Fibroblast of skin of left quadriceps (primary cell): ENCODE results near the gene CENPM.
"Not testable (repeated sequence)": the region's sequence is repeated elsewhere in the genome, so short reads cannot be mapped to it uniquely, and the experiment has no call there.

Source experiments
- DNase-seq, 2 experiments: peaks; one replicate each; pipeline ENCODE4 v3.0.0-alpha.2; 2013; ENCODE audit warnings: low read depth in 2 of 2

CENPM gene

DNA sequence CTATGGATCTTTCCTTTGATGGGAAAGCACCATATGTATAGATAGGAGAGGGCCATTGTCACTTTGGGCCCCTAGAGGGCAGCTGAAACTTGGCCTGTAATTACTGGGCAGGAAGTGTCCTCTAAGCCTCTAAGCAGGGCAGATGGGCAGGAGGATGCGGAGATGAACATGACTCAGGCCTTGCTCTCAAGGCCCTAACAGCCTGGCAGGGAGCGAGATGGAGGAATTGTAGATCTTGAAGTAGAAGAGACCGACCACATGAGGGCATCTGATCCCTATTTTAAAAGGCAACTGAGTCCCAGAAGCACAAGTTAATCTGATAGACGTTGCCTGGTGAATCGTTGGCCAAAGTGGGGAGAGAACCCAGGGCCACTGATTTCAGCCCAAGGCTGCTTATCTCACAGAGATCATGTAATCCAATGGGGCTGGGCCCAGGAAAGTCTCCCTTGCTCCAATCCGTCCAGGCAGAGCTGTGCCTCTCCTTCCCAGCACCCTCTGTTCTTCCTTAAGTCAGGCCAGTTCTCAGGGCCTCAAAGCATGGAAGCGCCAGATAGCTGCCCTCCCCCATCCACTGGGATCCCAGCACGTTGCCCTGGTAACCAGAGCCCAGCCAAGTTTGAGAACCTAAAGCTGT, 19.8 kb upstream of the CENPM start:
- DNase-seq = peak; percentile 45 to 46

DNA sequence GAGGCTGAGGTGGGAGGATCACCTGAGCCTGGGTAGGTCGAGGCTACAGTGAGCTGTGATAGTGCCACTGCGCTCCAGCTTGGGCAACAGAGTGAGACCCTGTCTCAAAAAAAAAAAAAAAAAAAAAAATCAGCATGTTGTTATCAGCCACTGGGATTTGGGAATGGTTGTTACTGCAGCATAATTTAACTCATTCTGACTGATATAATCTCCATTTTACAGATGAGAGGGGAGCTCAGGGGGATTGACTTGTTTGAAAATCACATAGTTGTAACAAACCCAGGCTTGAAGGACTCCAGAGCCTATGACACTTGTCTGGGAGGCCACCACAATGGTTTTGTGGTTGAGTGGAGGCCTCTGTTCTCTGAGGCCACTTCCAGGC, 19.3 kb upstream of the CENPM start:
- DNase-seq = no peak

DNA sequence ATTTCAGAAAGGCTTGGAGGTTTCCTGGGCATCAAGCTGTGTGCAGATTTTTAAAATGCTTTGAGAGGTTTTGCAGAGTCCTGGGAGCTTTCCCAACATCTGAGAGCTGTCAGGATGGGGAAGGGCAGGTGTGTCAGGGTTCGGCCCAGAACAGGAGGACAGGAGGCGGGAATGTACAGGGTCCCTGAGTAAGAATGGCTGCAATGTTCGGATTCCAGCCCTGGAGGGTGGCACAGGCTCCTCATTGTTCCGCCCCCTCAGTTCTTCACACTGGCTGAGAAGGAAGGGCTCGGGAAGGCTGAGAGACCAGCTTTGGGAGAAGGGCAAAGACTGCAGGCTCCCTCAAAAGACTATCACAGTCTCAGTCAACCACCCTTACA, 17.1 kb upstream of the CENPM start:
- DNase-seq = no peak

DNA sequence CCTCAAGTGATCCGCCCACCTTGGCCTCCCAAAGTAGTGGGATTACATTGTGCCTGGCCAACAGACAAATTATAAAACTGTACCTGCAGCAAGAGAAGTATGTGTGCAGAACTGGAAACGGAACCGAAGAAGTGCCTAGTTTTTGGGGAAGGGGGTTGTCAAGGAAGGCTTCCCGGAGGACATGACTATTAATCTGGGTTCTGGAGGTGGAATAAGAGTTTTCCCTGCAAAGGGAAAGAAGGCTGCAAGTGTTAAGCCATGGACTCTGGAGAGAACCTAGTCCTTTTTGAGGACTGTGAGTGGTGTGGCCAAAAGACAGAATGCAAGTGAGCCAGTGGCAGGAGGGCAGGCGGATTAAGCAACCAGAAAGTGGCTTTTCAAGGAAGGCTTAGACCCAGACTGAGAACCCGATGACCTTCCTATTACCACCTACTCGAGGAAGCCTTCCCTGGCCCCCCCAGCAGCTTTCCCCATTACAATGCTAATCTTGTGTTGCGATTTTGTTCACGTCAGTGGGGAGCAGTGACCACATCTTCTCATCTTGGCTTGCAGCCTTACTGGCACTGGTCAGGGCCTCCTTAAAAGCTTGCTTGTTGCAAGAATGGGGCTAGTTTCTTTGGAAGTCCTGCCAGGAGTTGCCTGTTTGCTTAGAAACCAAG, 16.6 kb upstream of the CENPM start:
- DNase-seq = no peak

DNA sequence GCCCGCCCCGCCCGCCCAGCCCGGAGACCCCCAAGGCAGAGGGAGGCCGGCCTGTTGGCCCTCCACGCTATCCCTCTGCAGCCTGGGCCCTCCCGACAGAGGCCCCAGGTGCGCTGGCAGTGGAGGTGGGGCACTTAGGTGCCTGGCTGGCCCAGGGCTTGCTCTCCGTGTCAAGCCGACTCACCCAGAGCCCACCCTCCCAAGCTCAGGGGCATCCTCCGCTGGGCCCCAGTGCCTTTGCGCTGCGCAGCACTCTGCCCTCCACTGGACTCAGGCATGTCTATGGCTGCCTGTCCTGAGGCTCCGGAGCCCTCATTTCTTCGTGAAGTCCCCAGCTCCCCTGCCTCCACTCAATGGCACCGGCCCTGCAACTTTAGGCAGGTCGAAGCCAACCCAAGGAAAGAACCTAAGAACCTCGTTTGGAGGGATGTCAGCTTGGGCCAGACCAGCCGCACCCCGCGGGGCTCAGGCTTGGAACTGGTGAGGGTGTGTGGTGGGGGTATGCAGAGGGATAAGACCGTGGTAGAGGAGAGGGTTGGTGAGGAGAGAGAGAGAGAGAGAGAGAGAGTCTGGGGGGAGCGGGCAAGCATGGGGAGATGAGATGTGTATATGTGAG, 11.1 kb upstream of the CENPM start:
- no peak for DNase-seq

DNA sequence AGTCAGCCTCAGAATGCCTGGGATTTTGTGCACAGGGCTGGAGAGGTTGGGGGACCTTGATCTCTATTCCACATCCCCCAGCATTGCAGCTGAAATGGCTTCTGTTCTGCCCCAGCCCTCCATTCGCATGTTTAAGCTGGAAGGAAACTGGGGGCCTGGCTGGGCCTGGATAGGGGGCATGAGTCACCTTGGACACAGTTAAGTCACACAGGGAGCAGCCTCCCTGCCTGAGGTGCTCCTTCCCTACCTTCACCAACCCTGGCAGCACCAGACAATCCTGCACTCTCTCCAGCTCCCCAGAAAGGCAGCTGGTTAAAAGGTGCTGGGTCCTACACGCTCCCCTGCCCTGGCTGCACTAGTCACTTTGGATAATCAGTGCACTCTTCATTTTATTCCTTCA, 5.8 kb upstream of the CENPM start:
- no peak for DNase-seq

DNA sequence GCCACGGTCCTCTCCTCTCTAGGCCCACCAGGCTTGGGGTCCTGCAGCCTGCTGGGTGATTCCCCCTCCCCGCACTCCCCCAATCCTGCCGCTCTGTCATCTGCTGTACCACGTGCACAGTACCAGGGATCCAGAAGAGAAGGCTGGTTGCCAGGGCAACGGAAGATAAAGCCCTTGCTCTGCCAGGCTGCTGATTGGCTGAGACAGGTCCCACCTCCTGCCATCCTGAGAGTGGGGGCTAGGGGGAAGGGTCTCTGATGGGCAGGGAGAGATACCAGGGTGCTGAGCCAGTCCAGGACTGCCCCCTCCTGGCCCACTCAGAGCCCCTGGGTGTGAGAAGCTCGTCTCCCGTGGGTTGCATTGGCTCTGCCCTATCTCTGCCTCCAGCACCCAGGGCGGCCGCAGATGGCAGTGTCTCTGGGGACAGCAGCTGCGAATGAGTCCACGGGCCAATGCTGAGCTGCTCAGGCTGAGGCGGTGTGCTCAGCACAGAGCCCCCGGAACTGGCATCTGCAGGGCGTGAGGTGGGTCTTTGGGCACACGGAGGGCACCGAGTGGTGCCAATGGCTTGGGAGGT, 5.0 kb upstream of the CENPM start, which contains the start of gene SMIM45:
Gene SMIM45 (plus strand): TSS at position 253 of the 577 bp plus-strand sequence.
- DNase-seq = no peak

DNA sequence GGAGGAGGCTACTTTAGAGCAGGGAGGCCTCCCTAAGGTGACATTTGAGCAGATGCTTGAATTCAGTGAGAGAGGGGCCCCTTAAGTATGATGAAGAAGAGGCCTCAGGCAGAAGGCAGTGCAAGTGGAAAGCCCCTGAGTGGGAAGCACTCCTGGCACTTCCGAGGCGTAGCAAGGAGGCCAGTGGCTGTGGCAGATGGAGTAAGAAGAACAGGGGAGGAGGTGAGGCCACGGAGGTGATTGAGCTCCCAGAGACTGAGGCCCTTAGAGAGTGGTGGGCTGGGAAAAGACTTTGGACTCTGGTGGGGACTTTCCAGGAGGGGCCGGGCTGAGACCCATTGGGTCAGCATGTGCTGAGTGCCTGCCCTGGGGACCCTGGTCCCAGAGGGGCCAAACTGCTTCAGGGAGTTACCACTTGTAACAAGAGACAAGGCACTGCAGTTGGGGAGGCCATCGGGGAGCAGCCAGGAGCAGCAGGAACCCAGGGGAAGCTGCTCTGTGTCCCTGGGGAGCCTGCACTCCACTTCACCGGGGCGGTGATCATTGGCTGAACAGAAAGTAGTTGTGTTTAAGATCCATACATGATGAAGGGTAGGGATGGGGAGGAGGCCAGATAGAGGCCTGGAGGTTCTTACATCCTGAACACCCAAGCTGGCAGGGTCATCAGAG, 2.5 kb upstream of the CENPM start:
- no peak for DNase-seq

DNA sequence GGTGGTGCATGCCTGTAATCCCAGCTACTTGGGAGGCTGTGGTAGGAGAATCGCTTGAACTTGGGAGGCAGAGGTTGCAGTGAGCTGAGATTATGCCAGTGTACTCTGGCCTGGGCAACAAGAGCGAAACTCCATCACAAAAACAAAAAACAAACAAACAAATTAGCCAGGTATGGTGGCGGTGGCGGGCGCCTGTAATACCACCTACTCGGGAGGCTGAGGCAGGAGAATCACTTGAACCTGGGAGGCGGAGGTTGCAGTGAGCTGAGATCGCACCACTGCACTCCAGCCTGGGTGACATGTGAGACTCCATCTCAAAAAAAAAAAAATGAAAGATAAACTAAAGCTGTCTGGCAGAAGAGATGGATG, 2.0 kb upstream of the CENPM start:
- DNase-seq = not testable (repeated sequence)

DNA sequence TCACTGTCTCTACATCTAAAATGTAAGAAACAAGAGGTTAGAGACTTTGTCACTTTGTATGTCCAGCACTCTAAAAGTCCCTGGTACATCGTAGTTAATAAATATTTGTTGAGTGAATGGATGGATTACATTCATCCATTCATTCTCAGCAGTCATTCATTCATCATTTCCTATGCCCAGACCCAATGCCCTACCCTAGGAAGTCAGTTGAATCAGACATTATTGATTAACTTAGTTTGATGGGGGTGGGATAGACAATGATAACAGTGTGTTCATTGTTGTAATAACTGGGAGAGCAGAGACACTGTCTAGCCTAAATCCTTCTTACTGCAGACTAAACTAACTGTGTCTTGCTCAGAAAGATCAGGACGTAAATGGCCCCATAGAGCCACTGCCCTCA, 1.2 kb upstream of the CENPM start:
- no peak for DNase-seq

DNA sequence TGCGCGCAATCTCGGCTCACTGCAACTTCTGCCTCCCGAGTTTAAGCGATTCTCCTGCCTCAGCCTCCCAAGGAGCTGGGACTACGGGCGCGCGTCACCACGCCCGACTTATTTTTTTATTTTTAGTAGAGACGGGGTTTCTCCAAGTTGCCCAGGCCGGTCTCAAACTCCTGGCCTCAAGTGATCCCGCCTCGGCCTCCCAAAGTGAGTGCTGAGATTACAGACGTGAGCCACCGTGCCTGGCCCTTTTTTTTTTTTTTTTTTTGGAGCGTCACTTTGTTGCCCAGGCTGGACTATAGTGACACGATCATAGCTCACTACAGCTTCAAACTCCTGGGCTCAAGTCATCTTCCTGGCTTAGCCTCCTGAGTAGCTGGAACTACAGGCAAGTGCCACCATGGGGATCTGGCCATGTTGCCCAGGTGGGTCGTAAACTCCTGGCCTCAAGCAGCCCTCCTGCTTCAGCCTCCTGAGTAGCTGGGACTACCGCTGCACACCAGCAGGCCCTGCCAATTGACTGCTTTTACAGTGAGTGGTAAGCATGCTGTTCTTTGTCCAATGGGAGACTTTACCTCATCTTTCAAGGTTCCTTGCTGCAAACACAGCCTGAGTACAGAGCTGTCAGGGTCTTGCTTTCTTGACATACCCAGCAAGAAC, 600 bp upstream of the CENPM start:
- DNase-seq = no peak

DNA sequence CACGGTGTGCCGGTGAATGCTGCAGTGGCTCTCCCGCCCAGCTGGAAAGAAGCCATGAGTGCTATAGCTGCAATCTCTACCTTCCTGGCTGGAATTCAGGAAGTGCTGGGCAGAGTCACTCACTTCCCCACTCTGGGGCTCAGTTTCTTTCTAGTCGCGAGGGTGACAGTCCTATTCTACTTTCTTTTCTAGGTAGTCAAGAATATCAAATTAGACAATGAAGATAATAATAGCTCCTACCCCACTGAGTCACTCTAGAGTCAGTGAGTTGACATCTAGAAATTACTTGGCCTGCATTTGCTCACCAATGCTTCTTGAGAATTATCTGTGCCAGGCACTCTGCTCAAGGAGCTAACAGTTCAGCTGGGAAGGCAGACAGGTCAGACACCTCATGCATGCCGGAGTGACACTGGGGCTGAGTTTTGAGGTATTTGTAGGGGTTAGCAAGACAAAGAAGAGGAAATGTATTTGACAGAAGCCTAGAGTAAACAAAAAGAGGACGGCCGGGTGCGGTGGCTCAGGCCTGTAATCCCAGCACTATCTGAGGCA, 3.2 kb downstream of the CENPM start:
- DNase-seq = no peak

DNA sequence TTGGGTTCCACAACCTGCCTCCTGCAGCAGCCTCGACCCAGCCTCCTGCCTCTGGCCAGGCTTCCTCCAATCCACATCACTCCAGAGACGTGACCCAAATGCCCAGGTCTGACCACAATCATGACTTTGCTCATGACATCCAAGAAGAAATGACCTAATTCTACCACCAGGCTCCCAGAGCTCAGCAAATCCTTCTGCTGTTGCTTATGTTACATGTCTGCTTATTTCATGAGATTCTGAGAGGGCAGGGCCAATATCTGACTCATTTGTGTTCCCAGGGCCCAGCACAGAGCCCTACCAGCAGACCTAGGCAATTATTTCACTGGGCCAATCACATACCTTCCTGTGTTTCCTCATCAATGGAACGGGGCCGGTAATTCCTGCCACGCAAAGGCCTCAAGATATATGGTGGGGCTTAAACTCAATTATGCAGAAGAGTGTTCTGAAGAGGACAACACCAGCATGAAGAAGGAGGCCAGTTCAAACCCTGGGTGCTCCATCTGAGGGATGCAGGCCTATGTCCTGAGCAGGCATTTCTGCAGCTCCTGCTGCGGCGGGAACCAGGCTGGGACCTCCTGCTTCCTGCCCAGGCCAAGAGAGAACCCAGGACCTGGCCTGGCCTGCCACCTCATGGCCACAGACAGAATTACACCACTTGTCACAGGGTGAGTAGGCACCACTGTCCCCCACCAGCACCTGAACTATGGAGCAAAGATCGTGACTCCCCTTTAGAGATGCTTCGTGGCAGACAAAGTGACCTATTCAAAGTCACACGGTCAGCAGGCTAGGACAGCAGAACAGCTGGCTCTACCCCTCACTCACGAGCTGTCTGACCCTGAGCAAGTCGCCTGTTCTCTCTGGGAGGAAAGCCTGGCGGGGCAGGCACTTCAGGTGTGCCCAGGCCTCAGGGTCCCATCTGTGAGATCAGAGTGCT, 5.9 kb downstream of the CENPM start:
- peak; percentile 58 to 59 for DNase-seq

DNA sequence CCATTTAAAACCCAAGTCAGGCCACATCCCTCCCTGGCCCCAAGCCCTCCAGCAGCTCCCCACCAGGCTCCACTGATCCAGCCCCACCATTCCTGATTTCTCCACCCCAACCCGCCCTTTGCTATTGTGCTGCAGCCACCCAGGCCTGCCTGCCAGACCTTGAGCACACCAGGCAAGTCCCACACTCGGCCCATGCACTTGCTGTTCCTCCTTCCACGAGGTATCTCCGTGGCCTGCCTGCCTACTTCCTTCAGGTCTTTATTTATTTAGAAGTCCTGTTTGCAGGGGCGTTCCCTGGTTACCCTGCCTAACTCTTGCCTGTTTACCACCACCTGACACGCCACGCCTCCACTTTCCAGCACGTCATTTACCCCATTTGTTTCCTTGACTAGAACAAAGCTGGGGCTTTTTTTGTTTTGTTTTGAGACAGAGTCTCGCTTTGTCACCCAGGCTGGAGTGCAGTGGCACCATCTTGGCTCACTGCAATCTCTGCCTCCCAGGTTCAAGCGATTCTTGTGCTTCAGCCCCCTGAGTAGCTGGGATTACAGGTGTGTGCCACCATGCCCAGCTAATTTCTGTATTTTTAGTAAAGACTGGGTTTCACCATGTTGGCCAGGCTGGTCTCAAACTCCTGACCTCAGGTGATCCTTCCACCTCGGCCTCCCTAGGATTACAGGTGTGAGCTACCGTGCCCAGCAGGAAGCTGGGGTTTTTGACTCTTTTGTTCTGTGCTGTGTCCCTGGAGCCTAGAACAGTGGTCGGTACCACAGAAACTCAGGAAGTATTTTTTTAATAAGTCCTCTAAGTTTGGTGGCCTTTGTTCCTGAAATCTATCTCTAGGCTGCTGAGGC, 6.7 kb downstream of the CENPM start:
- no peak for DNase-seq

DNA sequence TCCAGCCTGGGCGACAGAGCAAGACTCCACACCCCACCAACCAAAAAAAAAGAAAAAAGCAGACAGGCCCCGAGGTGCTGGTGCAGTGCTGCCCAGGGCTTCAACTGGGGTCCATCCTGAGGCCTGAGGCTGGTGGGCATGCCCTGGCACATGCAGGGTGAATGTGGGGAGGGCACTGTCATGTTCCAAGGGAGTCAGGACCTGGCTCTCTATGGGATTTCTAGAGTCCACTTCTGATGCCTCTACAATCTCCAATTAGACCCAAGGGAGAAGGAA, 10.1 kb downstream of the CENPM start:
- DNase-seq = no peak

DNA sequence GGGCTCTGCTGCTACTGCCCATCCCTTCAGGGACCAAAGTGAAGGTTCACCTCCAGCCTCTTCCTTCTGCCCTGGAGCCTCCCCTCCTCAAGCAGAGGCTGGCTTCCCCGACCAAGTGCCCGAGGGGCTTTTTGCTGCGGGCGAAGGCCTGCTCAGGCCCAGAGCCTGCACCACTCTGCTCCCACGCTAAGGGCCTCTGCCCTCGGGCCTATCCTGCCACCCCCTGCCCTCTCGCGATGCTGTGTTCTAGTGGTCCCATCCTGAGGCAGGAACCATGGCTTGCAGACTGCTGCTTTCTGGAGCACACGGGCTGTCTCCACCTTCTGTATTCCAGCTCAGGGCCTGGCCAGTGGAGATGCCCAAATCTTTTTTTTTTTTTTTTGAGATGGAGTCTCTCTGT, 11.4 kb downstream of the CENPM start:
- no peak for DNase-seq

DNA sequence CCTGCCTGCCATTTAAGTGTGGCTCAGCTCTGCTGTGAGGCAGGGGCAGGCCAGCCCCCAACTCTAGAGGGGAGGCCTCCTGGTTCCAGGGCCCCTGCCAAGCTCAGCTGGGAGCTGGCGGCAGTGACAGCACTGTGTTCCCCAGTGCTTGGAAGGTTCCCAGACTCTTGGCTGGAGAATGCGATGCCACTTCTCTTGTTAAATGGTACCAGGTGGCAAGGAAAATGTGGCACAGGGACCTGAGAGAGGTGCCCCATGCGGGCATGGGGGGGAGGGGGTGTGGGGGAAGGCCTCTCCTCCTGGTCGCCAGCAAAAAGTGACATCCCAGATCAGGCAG, 12.0 kb downstream of the CENPM start:
- DNase-seq = no peak

DNA sequence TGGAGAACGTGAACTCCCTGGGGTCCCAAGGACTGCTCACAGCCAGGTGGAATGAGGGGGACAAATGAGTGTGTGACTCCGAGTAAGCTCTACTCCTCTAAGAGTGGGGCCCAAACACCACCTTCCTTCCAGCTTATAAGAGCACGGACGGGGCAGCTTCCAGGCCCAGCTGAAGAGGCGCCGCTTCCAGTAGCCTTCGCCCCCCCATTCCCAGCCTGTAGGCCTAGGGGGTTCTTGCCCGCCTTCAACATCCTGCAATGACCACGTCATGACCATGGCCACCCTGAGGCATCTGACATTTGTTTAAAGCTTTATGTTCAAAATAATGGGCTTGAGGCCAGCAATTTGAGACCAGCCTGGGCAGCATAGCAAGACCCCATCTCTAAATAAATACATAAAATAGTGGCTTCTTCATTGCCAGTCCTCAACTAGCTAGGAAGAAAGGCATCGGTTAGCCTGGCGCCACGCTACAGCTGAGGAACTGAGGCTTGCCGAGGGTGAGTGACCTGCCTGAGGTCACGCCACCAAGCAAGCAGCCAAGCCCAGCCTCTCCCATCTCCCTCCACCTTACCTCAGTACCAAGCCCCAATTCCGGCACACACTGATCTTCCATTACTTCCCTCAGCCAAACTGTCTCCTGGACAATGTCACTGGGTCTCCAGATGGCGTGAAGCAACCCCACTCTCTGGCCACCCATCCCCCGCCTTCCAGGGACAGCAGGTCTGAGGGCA, 12.5 kb downstream of the CENPM start:
- DNase-seq = no peak

DNA sequence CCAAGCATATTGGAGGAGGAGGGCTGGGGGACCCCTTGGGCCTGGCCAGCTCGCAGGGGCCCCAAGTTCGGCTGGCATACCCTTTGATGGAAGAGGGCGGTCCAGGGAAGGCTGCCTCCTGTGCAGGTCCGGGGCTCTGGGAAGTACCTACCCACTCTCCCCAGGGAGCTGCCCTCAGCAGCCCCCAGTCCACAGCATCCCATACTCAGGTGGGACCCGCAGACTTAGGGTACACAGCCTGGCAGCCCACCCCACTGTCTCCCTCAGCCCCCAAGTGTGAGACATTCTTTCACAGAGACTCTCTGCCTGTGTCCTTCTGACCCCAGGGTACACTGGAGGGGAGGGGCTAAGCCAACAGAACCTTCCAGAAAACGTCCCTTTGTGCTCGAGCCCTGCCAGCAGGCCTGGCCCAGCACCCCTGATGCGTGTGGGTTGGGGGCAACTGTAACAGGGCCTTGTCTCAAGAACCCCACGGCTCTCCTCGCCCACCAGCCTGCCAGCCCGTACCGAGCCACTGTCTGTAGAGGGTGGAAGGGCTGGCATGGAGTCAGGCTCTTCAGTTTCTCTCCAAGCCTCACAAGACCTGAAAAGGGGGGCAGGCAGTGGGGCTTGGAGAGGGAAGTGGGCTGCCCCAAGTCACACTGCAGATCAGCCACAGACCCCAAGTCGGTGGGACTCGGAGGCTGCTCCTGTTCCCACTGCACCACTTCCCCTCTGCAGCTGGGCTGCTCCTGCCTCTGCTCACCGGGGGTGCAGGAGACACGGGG, 13.4 kb downstream of the CENPM start:
- no peak for DNase-seq
